ENCODE results near the gene CRYBA2. TPM values are rescaled to one million over a fixed set of nuclear protein-coding genes. Genes with fewer than 3 reads are reported as not detected.

Gene CRYBA2
- total RNA-seq, 1 experiment from 2014 or later = not detected

GRCh38 chr2:219001100-219001576 is 7.9 kb upstream of the CRYBA2 start:
- Histone ChIP-seq H3F3A (ENCODE audit: insufficient read depth, low read depth) (0 out of 2 replicates have a peak, but pooled peaks cover 3% of the 10 kb centered on the region), H3K4me2 (peak overlapping the region; percentile 87), H4K20me1 (ENCODE audit: insufficient read depth) (no peaks in the 10 kb centered on the region), H3K79me2 (ENCODE audit: low read depth) (no peaks in the 10 kb centered on the region), H3K27ac (no peak overlapping the region), H3K4me3 (0 out of 2 replicates have a peak overlapping the region, but pooled peaks have one; percentile 55), H3K9me2 (ENCODE audit: insufficient read depth) (no peaks in the 10 kb centered on the region), H3K4me1 (replicated peaks; ENCODE audit: insufficient read depth) (0 out of 2 replicates have a peak, but pooled peaks cover 5% of the 10 kb centered on the region), H3K27me3 (ENCODE audit: insufficient read depth, low read depth) (peaks cover 19% of the 10 kb centered on the region), H3K36me3 (ENCODE audit: low read depth) (no peaks in the 10 kb centered on the region), H2AFZ (no peak overlapping the region), H3K9me3 (ENCODE audit: insufficient read depth, low read depth) (no peaks in the 10 kb centered on the region)
- no peak for DNase-seq
- intact Hi-C loops (cut with micrococcal nuclease; ENCODE audit: unreplicated experiment) = loop anchor here (5.0 kb wide), 3 partner anchors 124 to 156 kb away; no protein-coding TSS in a partner anchor
- TF ChIP-seq EZH2 (IDR thresholded peaks at IDR 0.05; ENCODE audit: low read depth) = no peak
- no peak for TF ChIP-seq CTCF (conservative IDR thresholded peaks at IDR 0.05)
- CTCF ChIA-PET = interaction anchor here (0.7 to 1.8 kb wide), 4 partner anchors 9 to 154 kb away, joined by 3 to 10 read pairs (median 4); no protein-coding TSS in a partner anchor
- POLR2A ChIA-PET (ENCODE audit: unreplicated experiment) = interaction anchor here (0.5 to 0.6 kb wide), 2 partner anchors 206 to 739 kb away, joined by 3 to 7 read pairs; no protein-coding TSS in a partner anchor
- no TSS peak for BruUV-seq (replicated peaks)

GRCh38 chr2:219000569-219000960 is 7.3 kb upstream of the CRYBA2 start:
- H3K9me2 ChIP-seq (ENCODE audit: insufficient read depth) = no peaks in the 10 kb centered on the region
- POLR2A ChIA-PET (ENCODE audit: unreplicated experiment) = no interaction called here
- H3K4me3 ChIP-seq = no peak overlapping the region
- CTCF ChIA-PET = no interaction called here
- no peak for DNase-seq
- H3K4me2 ChIP-seq = no peak overlapping the region
- no peak for TF ChIP-seq EZH2 (IDR thresholded peaks at IDR 0.05; ENCODE audit: low read depth)
- no peak for TF ChIP-seq CTCF (conservative IDR thresholded peaks at IDR 0.05)
- 0 out of 2 replicates have a peak, but pooled peaks cover 3% of the 10 kb centered on the region for H3F3A ChIP-seq (ENCODE audit: insufficient read depth, low read depth)
- H2AFZ ChIP-seq = no peak overlapping the region
- H3K27me3 ChIP-seq (ENCODE audit: insufficient read depth, low read depth) = peaks cover 21% of the 10 kb centered on the region
- BruUV-seq (replicated peaks) = no TSS peak
- intact Hi-C loops (cut with micrococcal nuclease; ENCODE audit: unreplicated experiment) = loop anchor here (5.0 kb wide), 3 partner anchors 123 to 157 kb away; no protein-coding TSS in a partner anchor
- no peak overlapping the region for H3K27ac ChIP-seq
- H3K36me3 ChIP-seq (ENCODE audit: low read depth) = no peaks in the 10 kb centered on the region
- H3K9me3 ChIP-seq (ENCODE audit: insufficient read depth, low read depth) = no peaks in the 10 kb centered on the region
- H3K4me1 ChIP-seq (replicated peaks; ENCODE audit: insufficient read depth) = 0 out of 2 replicates have a peak, but pooled peaks cover 5% of the 10 kb centered on the region
- no peaks in the 10 kb centered on the region for H4K20me1 ChIP-seq (ENCODE audit: insufficient read depth)
- no peaks in the 10 kb centered on the region for H3K79me2 ChIP-seq (ENCODE audit: low read depth)

- Histone ChIP-seq H2AFZ (no peak overlapping the region), H3K4me3 (no peak overlapping the region), H3K4me2 (no peak overlapping the region), H4K20me1 (ENCODE audit: insufficient read depth) (no peaks in the 10 kb centered on the region), H3K27ac (no peak overlapping the region), H3K9me2 (ENCODE audit: insufficient read depth) (no peaks in the 10 kb centered on the region), H3K27me3 (ENCODE audit: insufficient read depth, low read depth) (peaks cover 26% of the 10 kb centered on the region), H3K36me3 (ENCODE audit: low read depth) (no peaks in the 10 kb centered on the region), H3F3A (ENCODE audit: insufficient read depth, low read depth) (0 out of 2 replicates have a peak, but pooled peaks cover 3% of the 10 kb centered on the region), H3K79me2 (ENCODE audit: low read depth) (no peaks in the 10 kb centered on the region), H3K9me3 (ENCODE audit: insufficient read depth, low read depth) (no peaks in the 10 kb centered on the region), H3K4me1 (replicated peaks; ENCODE audit: insufficient read depth) (0 out of 2 replicates have a peak, but pooled peaks cover 5% of the 10 kb centered on the region)
- ChIA-PET POLR2A (ENCODE audit: unreplicated experiment) (no interaction called here), CTCF (no interaction called here)
- intact Hi-C loops (cut with micrococcal nuclease; ENCODE audit: unreplicated experiment) = loop anchor here (5.0 kb wide), 4 partner anchors 57 to 157 kb away; no protein-coding TSS in a partner anchor
- no TSS peak for BruUV-seq (replicated peaks)
- no peak for DNase-seq
- TF ChIP-seq EZH2 (IDR thresholded peaks at IDR 0.05; ENCODE audit: low read depth) (no peak), CTCF (conservative IDR thresholded peaks at IDR 0.05) (no peak)
These were observed 6.8 kb upstream of the CRYBA2 start for GRCh38 chr2:218999881-219000568.
